Body of pancreas (tissue), 4 donors: ENCODE data around the gene TTYH2. TPM values are rescaled to one million over a fixed set of nuclear protein-coding genes. Genes with fewer than 3 reads are reported as not detected.

Experiments
- ATAC-seq: fragments of 150-250 bp; one replicate; pipeline ENCODE4 v1.9.1; 2016
- DNase-seq, 4 donors: peaks; one replicate each; pipeline ENCODE4 v3.0.0-alpha.2; 2019
- H3K27ac ChIP-seq, 4 donors: fragments of 200-600 bp; sonication (generic); 1 replicate in 3 of 4; 2 replicates in 1 of 4; pipeline versions ENCODE4 v1.5.1 to v1.6.1; 2016 to 2019; ENCODE audit warnings: mild to moderate bottlenecking in 1 of 4, mixed read lengths in 1 of 4, moderate library complexity in 1 of 4
- H3K27me3 ChIP-seq, 2 donors: fragments of 200-600 bp; sonication (generic); one replicate each; pipeline ENCODE4 v1.6.0; 2016; ENCODE audit warnings: mild to moderate bottlenecking in 1 of 2
- H3K36me3 ChIP-seq, 2 donors: fragments of 200-600 bp; sonication (generic); replicated peaks in 1 of 2; 2 replicates each; pipeline ENCODE4 v1.5.1; 2016; ENCODE audit warnings: low read depth in 2 of 2; ENCODE audit not compliant: insufficient read depth in 1 of 2
- H3K4me1 ChIP-seq: fragments of 200-600 bp; sonication (generic); one replicate; pipeline ENCODE4 v1.6.0; 2016
- H3K4me3 ChIP-seq, 2 donors: fragments of 200-600 bp; sonication (generic); 1 replicate in 1 of 2; 2 replicates in 1 of 2; pipeline ENCODE4 v1.5.1; 2016 to 2019
- H3K9me3 ChIP-seq, 3 donors: fragments of 200-600 bp; sonication (generic); 1 replicate in 2 of 3; 2 replicates in 1 of 3; pipeline ENCODE4 v1.5.1; 2016
- CTCF ChIP-seq, 7 experiments: fragments of 450-650 bp in 4 of 7; fragments of 200-600 bp in 3 of 7; sonication (generic) in 3 of 7; IDR thresholded peaks; one replicate each; pipeline ENCODE4 v1.5.1; 2016 to 2019; ENCODE audit warnings: antibody characterized with exemption in 7 of 7
- POLR2A ChIP-seq, 3 donors: fragments of 450-650 bp; IDR thresholded peaks; one replicate each; pipeline ENCODE4 v1.6.1; 2016; ENCODE audit warnings: antibody characterized with exemption in 3 of 3, mild to moderate bottlenecking in 2 of 3
- WGBS, 2 donors: methylation state at CpG; one replicate each; pipeline ENCODE4 v1.1.5; 2017; 5-methylcytosine and 5-hydroxymethylcytosine counted together
- intact Hi-C: fragments of 100-400 bp; cut with DNase I; formaldehyde crosslinking; loops from one replicate; pipeline ENCODE4 v1.15.1; 2023
- total RNA-seq, 2 donors: library from RNA; depleted of rRNA; stranded (reverse); fragments of >200 nt; gene quantifications; one replicate each; pipeline ENCODE4 v1.1.0, GENCODE V29; 2016

Gene TTYH2
- total RNA-seq, 2 donors from 2014 or later, result 8.0 to 14.8 TPM

GRCh38 chr17:74267987-74268499, 54.7 kb downstream of the TTYH2 start:
- Histone ChIP-seq H3K4me1 (no peaks in the 10 kb centered on the region), H3K4me3 (no peak overlapping the region), H3K36me3 (no peaks in the 10 kb centered on the region), H3K9me3 (no peaks in the 10 kb centered on the region), H3K27ac (no peak overlapping the region), H3K27me3 (no peaks in the 10 kb centered on the region)
- TF ChIP-seq POLR2A (IDR thresholded peaks at IDR 0.05) (no peak), CTCF (IDR thresholded peaks at IDR 0.05) (no peak)
- ATAC-seq (no peak), DNase-seq (no peak)
- 69 to 72% methylated on average over 16 to 17 of the region's 17 CpGs for WGBS, 2 donors
- intact Hi-C loops, result no loop called here

- TF ChIP-seq POLR2A (IDR thresholded peaks at IDR 0.05) (no peak), CTCF (IDR thresholded peaks at IDR 0.05) (no peak)
- 51 to 62% methylated on average over 8 of the region's 8 CpGs for WGBS, 2 donors
- DNase-seq (no peak), ATAC-seq (no peak)
- Histone ChIP-seq H3K9me3 (no peaks in the 10 kb centered on the region), H3K4me3 (no peak overlapping the region), H3K27ac (no peak overlapping the region), H3K36me3 (no peaks in the 10 kb centered on the region), H3K27me3 (no peaks in the 10 kb centered on the region), H3K4me1 (no peaks in the 10 kb centered on the region)
- intact Hi-C loops, result no loop called here
Measured at GRCh38 chr17:74268558-74268957, 55.2 kb downstream of the TTYH2 start.

- TF ChIP-seq POLR2A (IDR thresholded peaks at IDR 0.05) (no peak), CTCF (IDR thresholded peaks at IDR 0.05) (no peak)
- WGBS, 2 donors, result 50 to 53% methylated on average over 7 to 10 of the region's 10 CpGs
- Histone ChIP-seq H3K27ac (no peak overlapping the region), H3K27me3 (peaks cover 0 to 9% of the 10 kb centered on the region in 2 donors), H3K9me3 (no peaks in the 10 kb centered on the region), H3K36me3 (no peaks in the 10 kb centered on the region), H3K4me3 (no peak overlapping the region), H3K4me1 (peaks cover 10% of the 10 kb centered on the region)
- ATAC-seq (no peak), DNase-seq (no peak)
- intact Hi-C loops, result no loop called here
Measured at GRCh38 chr17:74270333-74270732, 57.0 kb downstream of the TTYH2 start.

- H3K36me3 ChIP-seq, result no peaks in the 10 kb centered on the region
- H3K27me3 ChIP-seq, result peaks cover 0 to 9% of the 10 kb centered on the region in 2 donors
- intact Hi-C loops, result no loop called here
- 53 to 70% methylated on average over 3 of the region's 3 CpGs for WGBS, 2 donors
- no peak overlapping the region for H3K27ac ChIP-seq
- no peak overlapping the region for H3K4me3 ChIP-seq
- DNase-seq (no peak), ATAC-seq (no peak)
- no peak for TF ChIP-seq CTCF (IDR thresholded peaks at IDR 0.05)
- TF ChIP-seq POLR2A (IDR thresholded peaks at IDR 0.05), result no peak
- no peaks in the 10 kb centered on the region for H3K9me3 ChIP-seq
- H3K4me1 ChIP-seq, result peaks cover 10% of the 10 kb centered on the region
Measured at GRCh38 chr17:74271281-74271680, 57.9 kb downstream of the TTYH2 start.

GRCh38 chr17:74271901-74272561, 58.7 kb downstream of the TTYH2 start:
- no peak for ATAC-seq
- Histone ChIP-seq H3K36me3 (no peaks in the 10 kb centered on the region), H3K9me3 (no peaks in the 10 kb centered on the region), H3K27ac (no peak overlapping the region), H3K4me1 (peaks cover 10% of the 10 kb centered on the region), H3K4me3 (no peak overlapping the region), H3K27me3 (peaks cover 0 to 9% of the 10 kb centered on the region in 2 donors)
- intact Hi-C loops, result no loop called here
- DNase-seq, result no peak
- WGBS, 2 donors, result 45 to 46% methylated on average over 13 of the region's 13 CpGs
- TF ChIP-seq CTCF (IDR thresholded peaks at IDR 0.05) (no peak), POLR2A (IDR thresholded peaks at IDR 0.05) (no peak)
